Activated CD4-positive, alpha-beta T cell treated with anti-CD3 and anti-CD28 coated beads, Interleukin-10, Interleukin-2, amounts not matched to agents 100 ng/mL and 50 ng/mL, durations not matched to agents 16 hours and 8 hours (primary cell): ENCODE results near the gene CAPN5.

Experiments
- DNase-seq: peaks from one replicate; pipeline ENCODE4 v3.0.0-alpha.2; 2020

CAPN5 gene

GRCh38 chr11:77121876-77122575 lies 55.3 kb downstream of the CAPN5 start:
- DNase-seq, result no peak

GRCh38 chr11:77122576-77123212 lies 55.9 kb downstream of the CAPN5 start:
- no peak for DNase-seq

- DNase-seq, result no peak
Measured at GRCh38 chr11:77123591-77123990, 56.8 kb downstream of the CAPN5 start.

- no peak for DNase-seq
Measured at GRCh38 chr11:77124041-77124440, 57.3 kb downstream of the CAPN5 start.

GRCh38 chr11:77124488-77124887 lies 57.7 kb downstream of the CAPN5 start:
- DNase-seq, result no peak

- DNase-seq, result no peak
Measured at GRCh38 chr11:77125191-77125590, 58.4 kb downstream of the CAPN5 start.

GRCh38 chr11:77125695-77126094 lies 58.9 kb downstream of the CAPN5 start:
- no peak for DNase-seq

GRCh38 chr11:77126156-77126775 lies 59.5 kb downstream of the CAPN5 start:
- DNase-seq, result no peak

GRCh38 chr11:77126861-77127234 lies 60.1 kb downstream of the CAPN5 start:
- DNase-seq, result no peak

GRCh38 chr11:77127235-77127911 lies 60.6 kb downstream of the CAPN5 start:
- DNase-seq, result peak; percentile 53

- no peak for DNase-seq
Measured at GRCh38 chr11:77127920-77128691, 61.3 kb downstream of the CAPN5 start, which contains the start of gene MYO7A. Gene MYO7A, plus strand, starts transcription at chr11:77128246. Its CDS starts 2,389 bp downstream, at chr11:77130635.

GRCh38 chr11:77129069-77129841 lies 62.5 kb downstream of the CAPN5 start:
- DNase-seq, result no peak

- DNase-seq, result no peak
Measured at GRCh38 chr11:77129842-77130756, 63.3 kb downstream of the CAPN5 start.

- no peak for DNase-seq
Measured at GRCh38 chr11:77130763-77131513, 64.2 kb downstream of the CAPN5 start.

GRCh38 chr11:77131560-77131959 lies 64.8 kb downstream of the CAPN5 start:
- no peak for DNase-seq

- DNase-seq, result peak; percentile 30
Measured at GRCh38 chr11:77135069-77135468, 68.3 kb downstream of the CAPN5 start.

GRCh38 chr11:77136074-77136473 lies 69.3 kb downstream of the CAPN5 start:
- DNase-seq, result peak; percentile 57

- DNase-seq, result no peak
Measured at GRCh38 chr11:77136784-77137420, 70.1 kb downstream of the CAPN5 start.

- no peak for DNase-seq
Measured at GRCh38 chr11:77137421-77137820, 70.7 kb downstream of the CAPN5 start.
